AG20443 (cell line): ENCODE measurements around the gene TRIO.
A peak's percentile ranks its signal among the peaks of the same experiment; 100 is the strongest.

ENCODE experiments used
- DNase-seq: peaks from one replicate; pipeline ENCODE4 v3.0.0; 2012; ENCODE audit warnings: low spot score, mixed read lengths

The TRIO gene

GRCh38 chr5:14330291-14330690 lies 187.1 kb downstream of the TRIO start:
- no peak for DNase-seq

- no peak for DNase-seq
Measured at GRCh38 chr5:14330729-14331385, 187.7 kb downstream of the TRIO start.

- DNase-seq, result no peak
Measured at GRCh38 chr5:14331386-14331781, 188.2 kb downstream of the TRIO start.

- DNase-seq, result no peak
Measured at GRCh38 chr5:14332038-14332631, 189.0 kb downstream of the TRIO start.

DNA sequence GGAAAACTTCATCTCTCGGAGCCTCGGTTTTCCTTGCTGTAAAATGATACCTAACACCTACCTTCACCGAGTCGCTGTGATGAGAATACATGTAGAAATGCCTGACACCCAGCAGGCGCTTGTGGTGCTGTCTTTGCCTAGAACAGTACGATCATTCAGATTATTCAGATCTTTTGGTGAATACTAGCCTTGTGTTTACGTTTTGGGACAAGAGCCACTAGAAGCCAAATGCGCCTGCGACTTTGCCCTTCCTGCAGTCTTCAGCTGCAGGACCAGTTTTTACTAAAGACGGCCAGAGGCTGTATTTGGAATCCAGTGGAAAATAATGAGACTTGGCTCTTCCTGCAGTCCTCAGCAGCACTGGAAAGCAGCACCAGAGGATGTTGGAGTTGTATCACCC lies 189.6 kb downstream of the TRIO start:
- DNase-seq, result no peak

DNA sequence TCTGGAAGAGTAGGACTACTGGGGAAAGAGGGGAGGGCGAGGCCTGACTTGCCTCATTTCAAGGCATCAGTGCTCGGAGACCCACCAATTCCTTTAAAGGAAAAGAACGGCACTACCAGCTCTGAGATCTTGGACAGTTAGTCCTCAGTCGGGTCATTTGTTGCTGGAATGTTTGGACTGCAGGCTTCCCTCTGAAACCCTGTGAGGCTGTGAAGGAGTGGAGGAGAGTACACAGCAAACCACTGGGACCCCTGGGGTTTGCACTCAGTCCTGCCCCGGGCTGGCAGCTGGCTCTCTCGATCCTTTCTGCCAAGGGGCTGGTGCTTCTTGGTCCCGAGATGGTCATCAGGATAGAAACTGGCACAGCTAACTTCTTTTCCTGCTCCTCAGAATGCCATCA lies 194.5 kb downstream of the TRIO start:
- DNase-seq, result no peak

- no peak for DNase-seq
Measured at GRCh38 chr5:14339468-14339867, 196.3 kb downstream of the TRIO start.

GRCh38 chr5:14341571-14342230 lies 198.6 kb downstream of the TRIO start:
- DNase-seq, result no peak

- DNase-seq, result no peak
Measured at GRCh38 chr5:14342306-14342705, 199.2 kb downstream of the TRIO start.

DNA sequence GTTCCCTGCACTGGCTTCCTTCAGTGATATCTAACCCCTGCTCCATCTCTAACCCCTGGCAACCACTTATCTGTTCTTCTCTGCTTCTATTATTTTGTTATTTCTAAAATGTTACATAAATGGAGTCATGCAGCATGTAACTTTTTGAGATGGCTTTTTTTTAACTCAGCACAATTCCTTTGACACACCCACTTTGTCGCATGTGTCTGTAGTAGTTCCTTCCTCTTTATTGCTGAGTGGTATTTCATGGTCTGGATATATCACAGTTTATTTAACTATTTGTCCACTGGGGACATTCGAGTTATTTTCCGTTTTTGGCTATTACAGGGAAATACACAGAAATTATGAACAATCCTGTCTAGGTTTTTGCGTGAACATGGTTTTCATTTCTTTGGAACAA lies 200.2 kb downstream of the TRIO start:
- no peak for DNase-seq

- no peak for DNase-seq
Measured at GRCh38 chr5:14347522-14347921, 204.4 kb downstream of the TRIO start.

DNA sequence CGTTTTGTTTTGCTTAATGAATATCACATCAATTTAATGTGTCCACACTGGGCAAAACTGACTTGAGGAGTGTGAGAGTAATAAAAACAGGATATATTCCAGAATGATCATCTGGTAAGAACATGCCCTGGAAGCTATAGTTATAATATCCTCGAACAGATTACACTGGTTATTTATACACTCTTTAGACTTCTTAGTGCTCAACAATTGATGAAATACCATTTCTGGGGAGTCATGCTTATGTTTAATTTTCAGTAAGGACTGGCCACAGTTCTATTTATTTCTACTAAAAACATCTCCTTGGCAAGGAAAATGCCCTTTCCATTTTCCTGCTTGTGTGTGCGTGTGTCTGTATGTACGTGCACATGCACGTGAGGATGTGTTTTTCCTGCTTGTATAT lies 205.0 kb downstream of the TRIO start:
- no peak for DNase-seq

DNA sequence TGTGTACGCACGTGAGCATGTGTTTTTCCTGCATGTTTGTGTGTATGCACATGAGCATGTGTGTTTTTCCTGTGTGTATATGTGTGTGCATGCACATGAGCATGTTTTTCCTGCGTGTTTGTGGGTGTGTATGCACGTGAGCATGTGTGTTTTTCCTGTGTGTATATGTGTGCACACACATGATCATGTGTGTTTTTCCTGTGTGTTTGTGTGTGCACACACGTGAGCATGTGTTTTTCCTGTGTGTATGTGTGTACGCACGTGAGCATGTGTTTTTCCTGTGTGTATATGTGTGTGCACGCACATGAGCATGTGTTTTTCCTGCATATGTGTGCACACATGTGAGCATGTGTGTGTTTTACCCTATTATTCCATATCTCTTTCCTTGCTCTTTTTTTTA lies 205.9 kb downstream of the TRIO start:
- DNase-seq, result no peak

- no peak for DNase-seq
Measured at GRCh38 chr5:14351086-14351661, 208.0 kb downstream of the TRIO start.

GRCh38 chr5:14351845-14352712 lies 208.9 kb downstream of the TRIO start:
- DNase-seq, result peak; percentile 88

- DNase-seq, result no peak
Measured at GRCh38 chr5:14353726-14354474, 210.8 kb downstream of the TRIO start.

GRCh38 chr5:14355391-14355790 lies 212.2 kb downstream of the TRIO start:
- no peak for DNase-seq

DNA sequence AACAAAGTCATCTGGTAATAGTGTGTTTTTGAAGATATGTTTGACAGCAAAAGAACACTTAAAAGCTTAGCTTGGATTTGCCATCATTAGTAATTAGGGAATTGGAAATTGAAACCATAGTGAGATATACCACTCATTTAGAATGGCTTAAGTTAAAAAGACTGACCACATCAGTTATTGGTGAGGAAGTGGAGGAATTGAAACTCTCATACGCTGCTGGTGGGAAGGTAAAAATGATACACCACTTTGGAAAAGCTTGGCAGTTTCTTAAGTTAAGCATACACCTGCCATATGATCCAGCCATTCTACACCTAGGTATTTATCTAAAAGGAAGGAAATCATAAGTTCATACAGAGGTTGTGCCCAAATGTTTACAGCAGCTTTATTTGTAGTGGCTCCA lies 213.2 kb downstream of the TRIO start:
- no peak for DNase-seq

- no peak for DNase-seq
Measured at GRCh38 chr5:14357441-14357840, 214.3 kb downstream of the TRIO start.

DNA sequence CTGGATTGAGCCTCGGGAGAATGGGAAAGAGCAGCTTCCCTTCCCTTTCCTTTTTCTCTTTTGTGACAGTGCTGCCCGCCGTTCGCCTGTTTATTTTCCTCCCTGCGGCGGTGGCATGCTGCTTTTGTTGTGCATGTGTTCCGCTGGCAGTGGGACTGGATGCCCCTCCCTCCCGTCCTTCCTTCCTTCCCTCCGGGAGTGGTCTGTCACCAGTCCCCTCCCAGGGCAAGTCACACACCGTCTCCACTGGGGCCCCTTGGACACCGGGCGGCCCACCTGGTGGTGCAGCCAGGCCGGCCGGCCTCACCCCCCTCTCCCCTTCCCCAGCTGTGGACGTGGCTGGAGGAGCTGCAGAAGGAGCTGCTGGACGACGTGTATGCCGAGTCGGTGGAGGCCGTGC lies 214.7 kb downstream of the TRIO start:
- DNase-seq, result no peak

GRCh38 chr5:14358536-14358935 lies 215.4 kb downstream of the TRIO start:
- DNase-seq, result no peak
